Measurements from ENCODE around the gene RBPMS2.

DNA sequence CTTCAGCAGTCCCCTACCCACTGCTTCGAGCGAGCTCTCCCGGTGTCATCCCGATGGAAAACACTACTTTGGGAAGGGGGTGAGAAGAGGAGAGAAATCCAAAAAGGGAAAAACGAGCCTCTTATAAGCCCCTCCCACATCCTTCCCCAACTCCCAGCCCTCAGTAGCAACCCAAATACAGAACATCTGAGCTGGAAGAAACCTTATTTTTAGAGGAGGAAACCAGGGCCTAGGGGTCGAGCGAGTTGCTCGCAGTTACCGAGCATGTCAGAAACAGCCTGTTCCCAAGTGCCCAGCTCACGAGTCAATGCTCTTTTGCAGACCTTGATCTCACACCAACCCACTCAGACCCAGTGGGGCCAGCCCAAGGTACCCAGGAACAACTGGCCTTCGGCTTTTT, 14.2 kb downstream of the RBPMS2 start:
- no peak for TF ChIP-seq CTCF (IDR thresholded peaks at IDR 0.05; ENCODE audit: low read depth, low read length)
- no peak for TF ChIP-seq EZH2phosphoT487 (IDR thresholded peaks at IDR 0.05; ENCODE audit: low read depth)

Measured in OCI-LY3 (cell line).